HG03103 (cell line): Measurements from ENCODE around the gene CCSAP.
"Not testable (repeated sequence)": the region's sequence is repeated elsewhere in the genome, so short reads cannot be mapped to it uniquely, and the experiment has no call there.

ENCODE experiments used
- ATAC-seq: cut with Tn5 transposase; IDR thresholded peaks from one replicate; pipeline ENCODE4 v1.9.1; 2021; ENCODE audit warnings: low read depth; ENCODE audit not compliant: unreplicated experiment

The CCSAP gene

DNA sequence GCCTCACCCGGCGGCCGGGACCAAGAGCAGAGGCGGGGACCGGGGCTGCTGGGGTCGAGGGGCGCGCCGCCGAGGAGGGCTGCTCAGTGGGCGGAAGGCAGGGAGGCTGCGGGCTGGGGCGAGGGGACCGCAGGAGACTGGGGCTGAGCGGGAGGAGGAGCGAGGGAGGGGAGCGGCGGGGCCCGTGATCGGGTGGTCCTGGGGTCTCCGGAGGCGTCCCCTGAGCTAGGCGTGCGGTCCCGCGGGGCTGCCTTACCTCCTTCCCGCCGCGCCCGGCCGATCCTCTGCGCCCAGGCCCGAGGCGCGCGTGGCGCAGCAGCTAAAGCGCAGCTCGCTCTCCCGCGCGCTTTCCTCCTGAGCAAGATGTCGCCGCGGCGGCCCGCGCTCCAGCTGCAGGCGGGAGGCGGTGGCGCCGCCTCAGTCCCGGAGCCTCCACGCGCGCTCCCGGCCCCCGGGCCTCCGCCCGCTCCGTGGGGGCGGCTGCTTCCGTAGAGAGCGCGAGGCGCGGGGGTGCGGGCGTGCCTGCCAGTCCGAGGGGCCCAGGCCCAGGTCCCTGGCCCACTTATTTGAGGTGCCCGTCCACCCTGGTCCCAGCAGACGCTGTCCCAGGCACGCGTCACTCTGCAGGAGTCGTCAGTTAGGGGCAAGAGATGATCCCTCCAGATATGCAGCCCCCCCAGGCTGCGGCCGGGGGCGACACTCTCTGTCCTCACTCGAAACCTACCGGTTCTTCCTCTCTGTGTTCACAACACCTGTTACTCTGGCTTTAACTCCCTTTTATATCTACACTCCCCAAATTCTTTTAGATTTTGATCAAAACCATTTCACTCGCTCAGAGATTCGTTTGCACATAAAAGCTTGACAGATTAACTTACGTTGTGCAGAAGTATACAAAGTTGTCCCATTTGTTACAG lies at the start of gene CCSAP:
TSS of gene CCSAP (minus strand) at position 392 of the 914 bp plus-strand sequence. CDS start 582 bp downstream, outside the sequence.
- peak; percentile 33 for ATAC-seq

GRCh38 chr1:229390130-229390529 lies 47.3 kb upstream of the CCSAP start:
- no peak for ATAC-seq

GRCh38 chr1:229388897-229389580 lies 46.2 kb upstream of the CCSAP start:
- ATAC-seq, result no peak

DNA sequence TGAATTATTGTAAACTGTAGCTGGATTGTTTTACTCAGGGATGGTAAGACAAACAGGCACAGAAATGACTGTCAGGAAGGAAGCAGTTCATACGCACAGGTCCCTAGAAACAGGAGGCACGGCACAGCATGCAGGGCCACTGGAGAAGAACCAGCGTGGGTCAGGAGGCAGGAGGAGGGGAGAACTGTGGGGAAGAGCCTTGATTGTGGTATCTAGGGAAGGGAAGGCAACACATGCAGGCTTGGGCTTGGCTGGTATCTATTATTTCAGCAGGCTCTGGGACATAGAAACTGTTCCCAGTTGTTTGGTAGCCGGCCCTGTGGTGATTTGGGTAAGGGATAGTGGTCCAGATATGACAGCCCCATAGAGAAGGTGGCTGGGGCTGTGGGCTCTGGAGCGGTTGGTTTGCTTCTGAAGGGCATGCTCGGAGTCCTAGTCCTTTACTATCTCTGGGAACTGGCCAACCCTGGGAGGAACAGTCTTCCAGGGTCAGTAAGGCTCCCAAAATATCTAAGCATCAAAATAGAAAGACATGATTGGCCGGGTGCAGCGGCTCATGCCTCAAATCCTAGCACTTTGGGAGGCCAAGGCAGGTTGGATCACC lies 43.1 kb upstream of the CCSAP start:
- ATAC-seq, result no peak

DNA sequence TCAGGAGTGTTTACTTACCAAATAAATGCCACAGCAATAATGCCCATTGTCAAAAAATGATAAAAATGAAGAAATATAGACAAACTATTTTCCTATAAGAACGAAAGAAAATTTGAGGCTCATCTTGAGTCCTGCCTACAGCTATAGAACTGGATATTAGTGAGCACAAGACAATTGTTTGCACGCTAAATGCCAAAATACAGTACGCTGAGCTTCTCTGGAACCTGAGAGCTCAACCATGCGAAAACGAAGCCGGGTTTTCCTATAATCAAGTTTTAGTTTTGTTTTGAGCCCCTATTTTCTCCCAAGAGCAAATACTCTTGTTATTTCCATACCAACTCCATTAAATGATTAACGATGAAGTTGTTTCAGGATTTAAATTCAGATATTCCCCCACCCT lies 42.0 kb upstream of the CCSAP start:
- no peak for ATAC-seq

DNA sequence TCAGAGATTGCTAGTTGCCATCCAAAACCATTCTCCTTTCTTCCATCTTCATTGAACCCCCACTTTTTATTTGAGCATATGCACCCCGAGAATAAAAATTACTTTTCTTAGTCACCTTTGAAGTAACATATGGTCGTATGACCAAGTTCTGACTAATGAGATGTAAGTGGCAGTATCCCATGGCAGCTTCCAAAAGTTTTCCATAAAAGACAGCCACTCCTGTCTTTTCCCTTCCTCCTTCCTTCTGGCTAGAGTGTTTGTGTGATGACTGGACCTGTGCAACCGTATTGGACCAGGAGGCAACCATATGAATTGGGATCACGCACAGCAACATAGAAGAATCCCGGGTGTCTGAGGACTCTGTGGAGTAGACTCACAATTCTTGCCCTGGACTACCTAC lies 41.1 kb upstream of the CCSAP start:
- no peak for ATAC-seq

DNA sequence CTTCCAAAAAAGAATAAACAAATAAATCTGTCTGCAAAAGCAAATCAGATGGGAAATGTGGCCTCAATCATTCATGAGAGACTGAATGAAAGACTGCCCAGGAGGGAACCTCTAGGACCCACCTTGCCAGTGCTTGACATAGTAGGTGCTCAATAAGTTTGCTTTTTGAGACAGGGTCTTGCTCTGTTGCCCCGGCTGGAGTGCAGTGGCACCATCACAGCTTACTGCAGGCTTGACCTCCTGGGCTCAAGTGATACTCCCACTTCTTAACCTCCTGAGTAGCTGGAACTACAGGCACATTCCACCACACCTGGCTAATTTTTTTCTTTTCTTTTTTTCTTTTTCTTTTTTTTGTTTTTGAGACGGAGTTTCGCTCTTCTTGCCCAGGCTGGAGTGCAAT lies 40.3 kb upstream of the CCSAP start:
- ATAC-seq, result no peak

GRCh38 chr1:229381234-229381633 lies 38.4 kb upstream of the CCSAP start:
- no peak for ATAC-seq

DNA sequence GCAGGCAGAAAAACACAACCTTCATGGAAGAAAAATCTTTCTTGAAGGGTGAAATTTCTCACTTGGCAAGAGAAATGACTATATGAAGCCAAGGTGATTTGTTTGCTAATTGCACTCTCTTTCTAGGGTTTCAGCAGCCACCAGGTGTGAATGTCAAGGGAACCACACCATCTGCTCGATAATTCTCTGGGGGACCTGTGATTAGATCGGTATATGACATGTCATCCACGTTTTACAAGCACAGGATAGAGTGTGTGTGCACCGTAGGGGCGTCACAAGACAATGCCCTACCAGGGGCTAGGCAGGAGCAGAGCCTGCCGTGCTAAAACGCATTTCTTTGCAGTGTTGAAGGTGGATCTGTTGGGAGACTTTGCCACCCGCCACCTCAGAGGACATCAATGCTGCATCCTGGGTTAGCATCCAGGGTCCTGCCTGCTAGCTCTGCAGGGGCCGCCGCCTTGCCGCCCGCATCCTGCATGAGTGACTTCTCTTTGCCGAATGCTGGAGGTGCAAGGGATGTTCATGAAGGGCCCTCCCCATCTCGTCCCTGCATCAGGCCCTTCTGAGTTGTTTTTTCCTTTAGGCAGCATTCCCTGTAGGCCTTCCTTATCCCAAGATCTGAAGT lies 37.8 kb upstream of the CCSAP start:
- no peak for ATAC-seq

DNA sequence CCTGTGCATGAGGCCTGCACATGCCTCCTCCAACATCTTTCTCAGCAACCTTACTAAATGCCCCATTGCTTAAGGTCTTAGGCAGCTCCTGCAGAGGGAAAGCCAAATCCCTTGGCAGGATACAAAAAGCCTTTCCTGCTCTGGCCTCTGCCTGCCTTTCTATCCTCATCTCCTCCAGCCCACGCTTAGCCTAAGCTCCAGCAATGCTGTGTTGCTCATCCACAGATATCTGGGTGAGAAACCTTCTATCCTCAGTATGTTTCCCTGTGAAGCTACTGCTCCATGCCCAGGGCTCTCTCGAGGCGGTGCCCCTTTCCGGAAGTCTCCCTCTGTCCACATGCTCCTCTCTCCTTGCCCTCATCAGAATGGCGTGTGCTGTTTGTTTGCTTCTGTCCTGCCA lies 37.0 kb upstream of the CCSAP start:
- ATAC-seq, result no peak

DNA sequence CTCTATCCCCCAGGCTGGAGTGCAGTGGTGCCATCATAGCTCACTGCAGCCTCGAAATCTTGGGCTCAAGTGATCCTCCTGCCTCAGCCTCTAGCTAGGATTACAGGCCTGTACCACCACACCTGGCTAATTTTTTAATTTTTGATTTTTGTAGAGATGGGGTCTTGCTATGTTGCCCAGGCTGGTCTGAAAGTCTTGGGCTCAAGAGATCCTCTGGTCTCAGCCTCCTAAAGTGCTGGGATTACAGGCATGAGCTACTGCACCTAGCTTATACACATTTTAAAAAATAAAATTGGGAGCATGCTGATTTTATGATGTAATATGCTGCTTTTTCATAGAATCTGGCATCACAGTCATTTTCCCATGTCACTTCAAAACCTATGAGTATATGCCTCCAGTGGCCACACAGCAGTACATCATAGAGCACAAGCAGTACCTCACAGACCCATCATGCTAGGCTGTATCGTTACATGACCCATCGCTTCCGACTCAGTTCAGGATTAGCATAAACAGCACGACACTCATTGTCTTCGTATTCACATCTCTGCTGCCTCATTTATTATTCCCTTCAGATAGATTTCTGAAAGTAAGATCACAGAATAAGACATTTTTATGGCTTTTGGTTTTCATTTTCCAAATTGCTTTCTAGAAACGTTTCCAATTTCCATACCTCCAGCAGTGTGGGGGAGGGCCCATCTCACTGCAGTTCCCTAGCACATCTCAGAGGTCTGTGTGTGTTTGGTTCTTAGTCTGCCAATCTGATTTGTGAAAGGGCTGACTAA lies 35.9 kb upstream of the CCSAP start:
- ATAC-seq, result no peak

DNA sequence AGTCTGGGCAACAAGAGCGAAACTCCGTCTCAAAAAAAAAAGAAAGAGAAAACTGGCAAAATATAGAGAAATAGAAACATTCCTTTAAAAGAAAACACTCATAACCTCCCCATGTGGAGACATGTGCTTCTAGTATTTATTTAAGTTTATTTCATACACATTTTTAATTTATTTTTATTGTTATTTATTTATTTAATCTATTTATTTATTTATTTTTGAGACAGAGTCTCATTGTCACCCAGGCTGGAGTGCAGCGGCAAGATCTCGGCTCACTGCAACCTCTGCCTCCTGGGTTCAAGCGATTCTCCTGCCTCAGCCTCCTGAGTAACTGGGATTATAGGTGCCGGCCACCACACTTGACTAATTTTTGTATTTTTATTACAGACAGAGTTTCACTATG lies 35.2 kb upstream of the CCSAP start:
- not testable (repeated sequence) for ATAC-seq

DNA sequence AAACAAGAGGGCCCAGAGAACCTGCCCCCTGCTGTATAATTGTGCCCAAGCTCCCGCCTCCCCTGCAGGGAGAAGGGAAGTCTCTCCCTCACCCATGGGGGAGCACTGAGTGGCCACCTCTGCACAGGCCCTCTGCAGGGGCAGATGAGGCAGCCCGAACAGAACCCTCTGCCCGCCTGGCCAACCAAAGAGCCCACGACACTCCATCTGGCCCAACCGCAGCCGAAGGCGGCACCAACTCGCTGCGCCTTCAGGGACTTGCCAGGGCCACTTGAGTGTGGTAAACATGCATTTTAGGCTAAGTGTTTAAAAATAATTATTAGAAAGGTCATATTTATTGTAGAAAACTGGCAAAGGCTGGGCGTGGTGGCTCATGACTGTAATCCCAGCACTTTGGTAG lies 34.6 kb upstream of the CCSAP start:
- no peak for ATAC-seq

- ATAC-seq, result no peak
These were observed 33.7 kb upstream of the CCSAP start for GRCh38 chr1:229376521-229376920.

DNA sequence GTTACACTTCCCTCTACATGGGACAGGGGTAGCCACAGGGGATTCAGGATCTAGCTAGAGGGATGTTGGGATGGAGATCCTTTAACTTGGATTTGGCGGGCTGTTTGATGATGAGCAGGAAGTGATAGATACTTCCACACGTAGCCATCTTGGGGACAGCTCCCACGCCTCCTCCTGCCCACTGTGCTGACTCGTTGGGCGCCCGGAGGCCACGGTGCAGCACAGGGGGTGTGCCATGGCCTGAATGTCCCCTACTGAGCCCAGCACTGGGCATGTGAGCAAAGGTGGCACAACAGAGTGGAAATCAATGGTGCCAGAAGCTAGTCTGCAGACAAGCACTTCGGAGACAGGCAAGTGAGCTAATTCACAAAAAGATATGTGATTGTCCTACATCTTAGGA lies 31.6 kb upstream of the CCSAP start:
- ATAC-seq, result no peak

DNA sequence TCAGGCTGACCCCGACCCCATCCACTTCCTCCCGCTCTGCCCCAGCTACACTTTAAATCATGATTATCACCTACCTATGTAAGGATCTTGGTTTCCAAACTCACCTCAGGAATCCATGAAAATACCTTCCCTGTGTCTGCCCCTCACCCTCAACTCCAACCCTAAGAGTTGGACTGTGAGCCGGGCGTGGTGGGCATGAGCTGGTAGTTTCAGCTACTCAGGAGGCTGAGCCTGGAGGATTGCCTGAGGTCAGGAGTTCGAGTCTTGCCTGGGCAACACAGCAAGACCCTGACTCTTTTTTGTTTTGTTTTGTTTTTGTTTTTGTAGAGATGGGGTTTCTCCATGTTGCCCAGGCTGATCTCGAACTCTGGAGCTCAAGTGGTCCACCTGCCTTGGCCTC lies 30.5 kb upstream of the CCSAP start:
- ATAC-seq, result no peak

DNA sequence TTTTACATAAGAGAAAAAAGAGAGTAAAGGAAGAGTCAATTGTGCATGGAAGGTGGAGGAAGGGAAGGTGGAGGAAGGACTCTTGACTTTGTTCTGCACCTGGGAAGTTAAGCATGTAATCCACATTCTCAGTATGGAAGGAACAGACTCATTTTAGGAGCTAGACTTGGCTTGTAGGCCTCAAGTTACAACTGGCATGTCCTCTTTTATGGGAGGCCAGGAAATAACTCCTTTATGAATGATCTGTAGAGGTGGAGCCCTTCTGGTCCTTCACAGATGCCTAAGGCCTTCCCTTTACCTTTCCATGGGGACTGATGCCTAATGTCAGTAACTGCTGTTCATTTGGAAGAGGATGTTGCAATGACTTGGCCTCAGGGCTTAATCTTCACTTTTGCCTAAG lies 29.4 kb upstream of the CCSAP start:
- ATAC-seq, result no peak

- no peak for ATAC-seq
These were observed 28.8 kb upstream of the CCSAP start for GRCh38 chr1:229371624-229372023.

- no peak for ATAC-seq
These were observed 27.8 kb upstream of the CCSAP start for GRCh38 chr1:229370601-229371021.

- no peak for ATAC-seq
These were observed 25.5 kb upstream of the CCSAP start for GRCh38 chr1:229368347-229368746.
